Stimulated activated CD8-positive, alpha-beta memory T cell treated with anti-CD3 and anti-CD28 coated beads, Interleukin-15, amount 100 ng/mL, for 1 hour (primary cell): ENCODE results near the gene MT1M.

Experiments
- DNase-seq: peaks from one replicate; pipeline ENCODE4 v3.0.0-alpha.2; 2020; ENCODE audit warnings: low read depth

Gene MT1M

DNA sequence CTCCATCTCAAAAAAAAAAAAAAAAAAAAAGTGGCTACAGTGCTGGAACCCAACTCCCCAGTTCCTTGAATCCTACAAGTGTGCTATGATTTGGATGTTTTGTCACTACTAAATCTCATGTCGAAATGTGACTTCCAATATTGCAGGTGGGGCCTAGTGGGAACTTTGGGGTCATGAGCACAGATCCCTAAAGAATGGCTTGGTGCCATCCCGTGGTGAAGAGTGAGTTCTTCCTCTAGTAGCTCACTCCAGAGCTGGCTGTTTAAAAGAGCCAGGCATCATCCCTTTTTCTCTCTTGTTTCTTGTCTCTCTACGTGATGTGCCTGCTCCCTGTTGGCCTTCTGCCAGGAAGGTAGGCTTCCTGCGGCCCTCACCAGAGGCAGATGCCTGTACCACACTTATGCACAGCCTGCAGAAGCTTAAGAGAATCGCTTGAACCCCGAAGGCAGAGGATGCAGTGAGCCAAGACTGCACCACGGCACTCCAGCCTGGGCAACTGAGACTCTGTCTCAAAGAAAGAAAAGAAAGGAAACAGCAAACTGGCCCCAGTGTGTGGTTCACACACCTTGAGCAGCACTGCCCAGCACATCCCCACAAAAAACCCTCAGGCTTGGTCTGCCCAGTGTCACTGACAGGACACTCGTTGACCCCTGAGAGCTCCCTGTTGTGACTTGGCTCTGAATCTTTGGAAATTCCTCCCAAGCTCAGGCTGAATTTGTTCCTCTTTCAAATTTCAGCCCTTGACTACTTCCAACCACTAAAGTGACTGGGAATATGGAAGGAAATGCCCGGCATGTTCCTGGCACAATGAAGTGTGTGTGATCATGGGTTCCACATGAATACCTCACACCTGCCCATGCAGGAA is 3.7 kb upstream of the MT1M start:
- no peak for DNase-seq

- no peak for DNase-seq
Observed at GRCh38 chr16:56629531-56629930, 2.9 kb upstream of the MT1M start.

DNA sequence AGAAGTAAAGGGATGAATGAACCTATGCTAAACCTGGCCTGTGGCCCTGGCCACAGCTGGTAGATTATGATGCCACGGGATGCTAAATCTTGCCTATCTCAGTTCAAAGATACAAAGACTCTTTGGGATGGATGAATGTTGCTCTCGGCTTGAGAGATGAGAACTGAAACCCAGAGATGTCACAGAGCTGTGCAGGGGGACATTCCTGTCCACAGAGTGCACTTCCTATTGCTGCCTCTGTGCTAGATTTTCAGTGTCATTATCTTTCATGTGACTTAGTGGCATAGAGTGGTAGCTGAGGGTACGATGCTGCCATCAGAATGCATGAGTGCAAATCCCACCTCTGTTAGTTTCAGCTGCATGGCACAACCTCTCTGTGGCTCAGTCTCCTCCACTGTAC is 2.3 kb upstream of the MT1M start:
- no peak for DNase-seq

DNA sequence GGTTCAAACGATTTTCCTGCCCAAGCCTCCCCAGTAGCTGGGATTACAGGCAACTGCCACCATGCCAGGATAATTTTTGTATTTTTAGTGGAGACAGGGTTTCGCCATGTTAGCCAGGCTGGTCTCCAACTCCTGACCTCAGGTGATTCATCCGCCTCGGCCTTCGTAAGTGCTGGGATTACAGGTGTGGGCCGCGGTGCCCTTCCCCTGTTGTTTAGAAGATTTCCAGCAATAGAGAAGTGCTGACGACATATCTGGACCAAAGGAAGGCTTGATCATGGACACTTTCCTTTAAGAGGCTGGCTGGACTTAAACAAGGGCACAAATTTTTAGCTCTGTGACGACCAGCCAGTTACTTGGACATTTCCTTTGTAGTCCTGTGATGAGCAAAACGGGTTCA is 1.3 kb upstream of the MT1M start:
- no peak for DNase-seq

DNA sequence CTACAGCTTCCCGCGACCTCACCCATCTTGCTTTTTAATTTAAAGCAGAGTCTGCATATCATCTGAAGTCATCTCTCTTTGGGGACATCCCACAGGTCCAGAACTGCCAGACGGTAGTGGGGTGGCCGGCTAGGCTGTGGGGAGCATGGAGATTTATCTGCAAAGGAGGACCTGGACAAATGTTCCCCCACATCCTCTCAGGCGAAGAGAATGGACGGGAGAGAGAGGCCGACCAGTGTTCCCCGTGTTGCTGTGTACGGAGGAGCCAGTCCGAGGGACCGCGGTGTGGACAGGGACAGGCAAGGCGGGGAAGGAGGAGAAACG is 665 bp upstream of the MT1M start:
- no peak for DNase-seq

GRCh38 chr16:56632848-56633365 is 448 bp downstream of the MT1M start:
- DNase-seq = no peak

GRCh38 chr16:56633535-56633934 is 1.1 kb downstream of the MT1M start:
- no peak for DNase-seq

DNA sequence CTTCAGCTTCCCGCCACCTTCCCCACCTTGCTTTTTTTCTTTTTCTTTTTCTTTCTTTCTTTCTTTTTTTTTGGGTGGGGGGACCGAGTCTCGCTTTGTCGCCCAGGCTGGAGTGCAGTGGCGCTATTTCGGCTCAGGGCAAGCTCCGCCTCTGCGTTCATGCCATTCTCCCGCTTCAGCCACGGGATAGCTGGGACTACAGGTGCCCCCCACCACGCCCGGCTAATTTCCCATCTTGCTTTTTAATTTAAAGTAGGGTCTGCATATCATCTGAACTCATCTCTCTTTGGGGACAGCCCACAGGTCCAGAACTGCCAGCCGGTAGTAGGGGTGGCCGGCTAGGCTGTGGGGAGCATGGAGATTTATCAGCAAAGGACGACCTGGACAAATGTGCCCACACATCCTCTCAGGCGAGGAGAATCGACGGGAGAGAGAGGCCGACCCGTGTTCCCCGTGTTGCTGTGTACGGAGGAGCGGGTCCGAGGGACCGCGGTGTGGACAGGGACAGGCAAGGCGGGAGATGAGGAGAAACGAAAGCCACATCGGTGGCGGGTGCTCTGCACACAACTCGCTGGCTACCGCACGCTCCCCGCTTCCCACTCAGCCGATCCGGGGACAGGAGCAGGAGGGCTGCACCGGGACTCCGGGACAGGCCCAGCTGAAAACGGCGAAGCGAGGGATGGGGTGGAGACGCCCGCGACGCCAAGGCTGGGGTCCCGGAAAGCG is 2.4 kb downstream of the MT1M start:
- DNase-seq = no peak

GRCh38 chr16:56635441-56635967 is 3.0 kb downstream of the MT1M start:
- DNase-seq = no peak

GRCh38 chr16:56636616-56637413 is 4.4 kb downstream of the MT1M start:
- DNase-seq = no peak

- no peak for DNase-seq
Observed at GRCh38 chr16:56637814-56638750, 5.6 kb downstream of the MT1M start, which contains the start of gene MT1A. TSS of gene MT1A (plus strand) at chr16:56638666. CDS start at chr16:56638739, 73 bp downstream.

DNA sequence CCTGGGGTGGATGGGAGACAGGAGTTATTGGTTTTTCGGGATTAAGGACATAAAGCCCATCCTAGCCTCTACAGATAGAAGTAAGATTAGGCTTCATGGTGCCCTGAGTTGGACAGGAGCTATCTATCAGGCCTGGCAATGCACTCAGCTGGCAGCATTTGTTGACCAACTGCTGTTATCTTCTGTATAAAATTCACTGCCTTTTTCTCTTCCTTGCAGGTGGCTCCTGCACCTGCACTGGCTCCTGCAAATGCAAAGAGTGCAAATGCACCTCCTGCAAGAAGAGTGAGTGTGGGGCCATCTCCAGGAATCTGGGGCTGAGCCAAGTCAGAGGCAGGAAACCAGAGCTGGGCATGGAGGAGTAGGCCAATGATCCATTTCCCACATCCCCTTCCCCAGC is 6.6 kb downstream of the MT1M start:
- no peak for DNase-seq

- DNase-seq = no peak
Observed at GRCh38 chr16:56640076-56640475, 7.6 kb downstream of the MT1M start.

DNA sequence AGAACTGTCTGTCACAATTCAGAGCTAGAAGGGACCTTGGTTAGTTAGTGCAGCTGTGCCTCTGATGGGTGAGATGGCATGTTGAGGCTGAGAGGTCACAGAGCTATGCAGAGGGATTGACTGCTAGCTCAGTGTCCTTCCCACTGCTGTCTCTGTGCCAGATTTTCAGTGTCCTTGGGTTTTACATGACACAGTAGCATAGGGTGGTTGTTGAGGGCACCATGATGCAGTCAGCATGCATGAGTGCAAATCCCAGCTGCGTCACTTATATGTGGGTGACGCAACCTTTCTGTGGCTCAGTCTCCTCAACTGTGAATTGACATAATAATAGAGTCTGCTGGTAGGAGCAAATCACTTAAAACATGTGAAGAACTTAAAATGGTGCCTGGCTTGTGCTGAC is 8.7 kb downstream of the MT1M start:
- no peak for DNase-seq

DNA sequence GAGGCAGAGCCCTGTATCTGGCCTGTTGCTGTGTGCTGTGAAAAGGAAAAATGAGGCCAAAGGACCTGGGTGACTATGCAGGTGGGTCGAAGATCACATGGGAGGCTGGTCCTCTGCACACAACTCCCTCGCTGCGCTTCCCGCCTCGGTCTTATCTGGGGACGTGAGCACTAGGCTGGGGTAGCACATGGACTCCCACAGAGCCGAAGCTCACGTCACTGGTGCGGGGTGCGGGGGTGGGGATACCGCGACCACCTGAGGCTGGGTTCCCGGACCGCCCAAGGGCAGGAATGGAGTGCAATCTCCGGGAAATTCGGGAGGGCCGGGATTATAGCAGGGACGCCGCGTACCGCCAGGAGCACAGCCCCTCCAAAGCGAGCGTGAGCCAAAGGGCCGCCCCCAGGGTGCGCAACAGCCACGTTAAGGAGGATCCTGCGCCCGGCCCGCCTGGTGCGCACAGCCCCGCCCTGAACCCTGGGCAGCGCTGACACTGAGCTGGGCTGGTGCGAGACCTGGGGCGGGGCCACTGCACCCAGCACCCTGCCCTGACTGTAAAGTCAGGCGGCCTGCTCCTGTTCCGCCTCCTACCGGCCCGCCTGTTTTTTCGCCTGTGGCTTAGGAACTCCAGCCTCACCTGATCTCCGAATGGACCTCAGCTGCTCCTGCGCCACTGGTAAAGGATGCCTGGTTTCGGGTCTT is 10.8 kb downstream of the MT1M start:
- peak; percentile 24 for DNase-seq

DNA sequence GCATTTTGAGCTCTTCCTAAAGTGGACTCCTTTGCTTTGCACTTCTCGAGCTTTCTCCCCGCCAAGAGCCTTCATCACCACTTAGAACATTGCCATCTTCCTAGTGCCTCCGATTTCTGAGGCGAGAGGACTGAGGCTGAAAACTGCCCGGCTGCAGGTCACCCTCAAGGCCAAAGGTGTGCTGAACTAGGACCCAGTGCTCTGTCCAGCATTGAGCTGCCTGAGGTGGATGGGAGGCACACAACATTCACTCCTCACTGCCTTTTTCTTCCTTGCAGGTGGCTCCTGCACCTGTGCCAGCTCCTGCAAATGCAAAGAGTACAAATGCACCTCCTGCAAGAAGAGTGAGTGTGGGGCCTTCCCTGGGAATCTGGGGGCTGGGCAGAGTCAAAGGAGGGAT is 11.4 kb downstream of the MT1M start:
- DNase-seq = no peak

DNA sequence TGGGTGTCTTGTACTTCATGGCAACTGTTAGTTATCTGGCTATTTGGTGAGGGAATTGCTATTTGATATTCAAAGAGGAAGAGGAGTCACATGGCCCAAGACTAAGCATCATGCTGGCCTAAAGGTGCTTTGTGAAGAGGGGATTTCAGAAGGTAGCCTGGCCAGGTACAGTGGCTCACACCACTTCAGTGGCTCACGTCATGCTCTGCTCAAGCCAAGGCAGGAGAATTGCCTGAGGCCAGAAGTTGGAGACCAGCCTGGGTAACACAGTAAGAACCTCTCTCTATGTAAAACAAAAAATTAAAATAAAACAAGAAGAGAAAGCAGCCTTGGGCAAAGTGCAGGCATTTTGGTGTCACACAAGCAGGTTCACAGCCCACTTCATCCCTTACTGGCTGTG is 12.9 kb downstream of the MT1M start:
- DNase-seq = no peak

- no peak for DNase-seq
Observed at GRCh38 chr16:56645838-56646237, 13.4 kb downstream of the MT1M start.

- DNase-seq = no peak
Observed at GRCh38 chr16:56647641-56648431, 15.4 kb downstream of the MT1M start.

- DNase-seq = no peak
Observed at GRCh38 chr16:56649271-56649670, 16.8 kb downstream of the MT1M start.
